Kidney tubule cell (primary cell): ENCODE data around the gene TMEM127.
"Not testable (repeated sequence)": the region's sequence is repeated elsewhere in the genome, so short reads cannot be mapped to it uniquely, and the experiment has no call there.

Experiments
- DNase-seq: peaks from one replicate; pipeline ENCODE4 v3.0.0-alpha.2; 2018; ENCODE audit warnings: low spot score

The TMEM127 gene

DNA sequence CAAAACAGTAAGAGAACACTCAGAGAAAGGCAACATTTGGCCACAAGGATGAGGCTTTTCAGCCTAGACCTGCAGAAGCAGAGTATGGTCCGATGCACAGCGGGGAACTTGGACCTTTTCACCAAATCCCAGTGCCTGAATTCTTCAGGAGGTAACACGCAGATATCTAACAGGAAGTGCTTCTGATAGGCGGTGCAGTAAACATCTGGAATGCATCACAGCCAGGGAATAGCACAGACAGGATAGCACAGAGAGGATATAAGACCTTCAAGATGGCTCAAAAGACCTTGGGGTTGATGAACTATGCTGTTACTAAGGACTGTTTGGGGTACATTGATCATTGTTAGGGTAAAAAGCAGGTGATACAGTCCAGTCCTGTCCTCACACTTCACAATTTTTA is 1.7 kb downstream of the TMEM127 start:
- no peak for DNase-seq

GRCh38 chr2:96262306-96262705 is 3.5 kb downstream of the TMEM127 start:
- DNase-seq = peak; percentile 37

GRCh38 chr2:96261328-96262003 is 4.3 kb downstream of the TMEM127 start:
- DNase-seq = no peak

DNA sequence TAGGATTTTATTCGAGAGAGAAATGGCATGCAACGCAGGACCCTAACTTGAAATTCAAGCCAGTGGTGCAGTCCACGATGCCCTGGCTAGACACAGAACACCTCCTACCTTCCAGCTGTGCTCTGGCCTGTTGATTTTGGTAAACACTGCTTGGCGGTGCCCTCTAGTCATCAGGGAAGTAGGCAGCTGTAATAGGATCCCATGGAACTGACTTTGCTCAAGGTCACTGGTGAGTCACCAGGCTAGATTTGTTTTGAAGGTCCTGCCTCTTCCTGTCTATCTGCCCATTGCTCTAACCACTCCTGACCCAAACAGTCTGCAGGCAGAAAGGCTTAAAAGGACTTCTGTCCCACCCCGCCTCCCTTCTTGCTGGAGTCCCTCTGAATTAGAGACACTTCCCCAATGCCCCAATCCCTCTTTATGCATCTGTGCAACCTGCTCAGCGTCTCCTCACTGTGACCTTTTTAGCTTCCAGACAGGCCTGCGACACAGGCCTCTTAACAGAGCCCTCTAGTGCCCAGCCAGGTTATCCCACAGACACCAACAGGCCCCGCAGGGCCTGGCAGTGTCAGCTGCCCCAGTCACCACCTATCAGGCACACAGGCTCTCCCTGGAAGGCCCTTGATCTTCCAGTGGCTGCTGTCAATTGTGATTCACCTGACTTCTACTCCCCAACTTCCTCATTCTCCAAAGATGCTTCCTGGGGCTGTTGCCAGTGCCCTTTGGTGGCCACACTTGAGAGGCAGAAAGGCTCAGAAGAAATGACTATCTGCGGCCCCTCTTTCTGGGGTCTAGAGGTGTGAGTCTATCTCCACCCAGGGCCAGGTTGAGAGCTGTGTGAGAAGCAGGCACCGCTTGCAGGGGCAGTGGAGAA is 5.2 kb downstream of the TMEM127 start:
- peak; percentile 92 for DNase-seq

DNA sequence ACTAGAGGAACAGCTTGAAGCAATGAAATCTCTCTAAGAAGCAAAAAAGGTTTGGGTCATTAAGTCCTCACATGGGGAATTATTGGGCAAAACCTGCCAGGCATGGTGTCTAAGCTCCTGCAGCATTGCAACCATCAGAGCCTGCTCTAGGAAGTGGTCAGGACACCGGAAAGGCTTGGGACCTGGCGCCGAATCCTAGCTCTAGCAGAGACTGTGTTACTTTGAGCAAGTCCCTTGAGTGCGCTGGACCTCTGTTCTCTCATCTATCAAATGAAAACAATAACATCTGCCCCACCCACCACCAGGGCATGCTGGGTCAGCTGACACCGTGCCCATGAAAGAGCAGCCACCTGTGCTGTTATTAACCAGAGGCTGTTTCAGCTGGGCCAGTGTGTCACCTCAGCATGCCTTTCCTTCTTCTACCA is 6.3 kb downstream of the TMEM127 start:
- peak; percentile 79 for DNase-seq

GRCh38 chr2:96258166-96259022 is 7.4 kb downstream of the TMEM127 start:
- no peak for DNase-seq

DNA sequence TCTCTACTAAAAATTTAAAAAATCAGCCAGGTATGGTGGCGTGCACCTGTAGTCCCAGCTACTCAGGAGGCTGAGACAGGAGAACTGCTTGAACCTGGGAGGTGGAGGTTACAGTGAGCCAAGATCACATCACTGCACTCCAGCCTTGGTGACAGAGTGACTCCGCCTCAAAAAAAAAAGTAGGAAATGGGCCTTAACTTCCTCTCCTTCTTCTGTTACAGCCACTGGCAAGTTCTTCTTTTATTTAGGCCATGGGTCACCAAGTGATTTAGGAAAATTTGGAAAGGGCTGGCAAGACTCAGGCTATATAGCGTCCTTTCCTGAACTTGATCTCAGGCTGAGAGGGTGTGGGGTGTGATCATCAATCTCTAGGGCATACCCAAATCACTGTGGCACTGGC is 8.1 kb downstream of the TMEM127 start:
- not testable (repeated sequence) for DNase-seq

- DNase-seq = no peak
Observed at GRCh38 chr2:96256611-96257113, 9.1 kb downstream of the TMEM127 start.

- no peak for DNase-seq
Observed at GRCh38 chr2:96254571-96254970, 11.2 kb downstream of the TMEM127 start.

DNA sequence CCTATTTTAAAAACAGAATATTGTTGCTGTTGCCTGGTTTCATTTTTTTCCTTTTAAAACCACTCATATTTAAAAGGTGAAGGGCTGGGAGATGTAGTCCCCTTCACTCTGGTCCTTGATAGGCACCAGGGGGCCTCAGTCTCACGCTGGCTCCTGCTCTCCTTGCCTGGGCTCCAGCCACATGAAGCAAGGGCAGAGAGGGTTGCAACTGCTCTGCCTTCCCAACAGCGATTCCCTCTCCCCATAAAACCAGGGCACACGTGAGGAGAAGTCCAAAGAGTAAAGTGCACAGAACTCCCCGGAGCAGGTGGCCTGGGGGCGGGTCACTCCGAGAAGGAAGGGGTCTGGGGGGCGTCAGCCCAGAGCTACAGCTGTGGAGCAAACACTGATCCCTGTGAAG is 12.8 kb downstream of the TMEM127 start:
- DNase-seq = no peak

GRCh38 chr2:96252526-96252925 is 13.3 kb downstream of the TMEM127 start:
- no peak for DNase-seq

DNA sequence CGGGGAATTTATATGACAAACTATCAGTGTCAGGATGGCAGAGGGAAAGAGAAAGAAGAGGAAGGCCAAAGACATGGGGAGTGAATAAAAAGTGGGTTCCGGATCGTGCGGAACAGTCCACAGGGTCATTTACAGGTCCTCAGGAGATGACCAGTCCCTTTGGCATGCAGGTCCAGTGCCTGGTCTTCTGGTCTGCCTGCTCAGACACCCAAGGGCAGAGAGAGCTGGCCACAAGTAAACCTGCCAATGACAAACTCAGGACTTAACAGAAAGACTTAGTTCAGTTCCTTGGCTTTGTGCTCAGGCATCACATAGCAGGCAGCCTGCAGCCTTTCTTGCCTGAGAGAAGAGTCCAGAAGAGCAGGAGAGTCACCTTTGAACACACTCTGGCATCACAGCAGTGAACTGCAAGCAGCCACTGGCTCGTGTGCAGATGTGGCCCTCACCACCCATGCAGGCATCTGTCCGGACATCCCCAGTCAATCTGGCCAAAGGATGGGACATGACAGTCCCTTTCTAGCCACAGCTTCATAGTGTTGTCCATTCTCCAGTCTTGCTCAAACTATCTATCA is 14.0 kb downstream of the TMEM127 start:
- DNase-seq = peak; percentile 95

- DNase-seq = no peak
Observed at GRCh38 chr2:96250188-96250587, 15.6 kb downstream of the TMEM127 start.

DNA sequence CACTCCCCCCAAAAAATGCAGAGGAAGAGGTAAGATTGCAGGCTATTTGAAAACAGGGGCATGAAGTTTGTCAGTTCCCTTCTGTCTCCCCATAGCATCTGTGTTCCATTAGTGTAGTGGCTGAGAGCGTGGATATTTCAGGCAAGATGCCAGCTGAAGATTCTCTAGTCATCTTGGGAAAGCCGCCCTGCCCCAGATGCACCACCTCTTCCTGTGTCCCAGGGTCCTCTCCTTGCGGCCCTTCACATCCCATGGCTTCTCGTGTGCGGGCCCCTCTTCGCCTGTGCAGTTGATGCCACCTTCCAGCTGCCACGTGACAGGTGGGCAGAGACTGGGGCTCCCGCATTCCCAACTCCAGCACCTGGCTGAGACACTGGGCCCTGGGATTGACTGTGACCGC is 16.1 kb downstream of the TMEM127 start:
- DNase-seq = no peak

- DNase-seq = no peak
Observed at GRCh38 chr2:96248624-96249023, 17.2 kb downstream of the TMEM127 start.

DNA sequence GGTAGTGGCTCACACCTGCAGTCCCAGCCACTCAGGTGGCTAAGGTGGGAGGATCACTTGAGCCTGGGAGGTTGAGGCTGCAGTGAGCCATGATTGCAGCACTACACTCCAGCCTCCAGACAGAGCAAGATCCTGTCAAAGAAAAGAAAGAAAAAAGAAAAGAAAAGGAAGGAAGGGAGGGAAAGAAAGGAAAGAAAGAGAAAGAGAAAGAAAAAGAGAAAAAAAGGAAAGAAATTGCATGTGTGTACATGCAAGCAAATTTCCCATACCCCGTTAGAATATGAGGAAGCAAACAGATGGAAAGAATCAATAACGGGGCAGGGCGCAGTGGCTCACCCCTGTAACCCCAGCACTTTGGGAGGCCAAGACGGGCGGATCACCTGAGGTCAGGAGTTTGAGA is 17.9 kb downstream of the TMEM127 start:
- no peak for DNase-seq

GRCh38 chr2:96247009-96247408 is 18.8 kb downstream of the TMEM127 start:
- DNase-seq = no peak

DNA sequence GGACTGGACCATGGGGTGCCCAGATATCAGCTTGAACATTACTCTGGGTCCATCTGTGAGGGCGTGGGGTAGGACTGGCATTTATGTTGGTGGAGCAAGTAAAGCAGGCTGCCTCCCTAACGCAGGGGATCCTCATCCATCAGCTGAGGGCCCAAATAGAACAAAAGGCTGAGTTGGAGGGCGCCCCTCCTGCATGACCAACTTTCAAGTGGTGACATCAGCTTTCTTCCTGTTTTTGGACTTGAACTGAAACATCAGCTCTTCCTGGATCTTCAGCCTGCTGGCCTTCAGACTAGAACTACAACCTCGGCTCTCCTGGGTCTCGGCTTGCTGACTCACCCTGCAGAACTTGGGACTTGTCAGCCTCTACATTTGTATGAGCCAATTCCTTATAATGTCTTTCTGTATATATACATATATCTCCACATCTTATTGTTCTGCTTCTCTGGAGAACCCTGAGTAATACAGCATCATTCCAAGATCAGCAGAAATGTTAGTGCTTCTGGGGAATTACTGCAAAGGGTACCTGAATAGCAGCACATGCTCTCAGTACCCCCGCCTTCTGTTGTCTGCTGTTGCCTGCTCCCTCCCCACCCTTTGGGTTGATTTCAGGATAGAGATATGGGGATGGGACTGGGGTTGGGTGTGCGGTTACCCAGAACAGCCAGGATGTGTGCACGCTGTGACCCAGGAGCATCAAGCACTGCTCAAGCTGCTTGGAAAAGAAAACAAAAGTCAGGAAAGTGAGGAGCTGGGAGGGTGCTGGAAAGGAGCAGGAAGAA is 20.0 kb downstream of the TMEM127 start:
- DNase-seq = peak; percentile 53

DNA sequence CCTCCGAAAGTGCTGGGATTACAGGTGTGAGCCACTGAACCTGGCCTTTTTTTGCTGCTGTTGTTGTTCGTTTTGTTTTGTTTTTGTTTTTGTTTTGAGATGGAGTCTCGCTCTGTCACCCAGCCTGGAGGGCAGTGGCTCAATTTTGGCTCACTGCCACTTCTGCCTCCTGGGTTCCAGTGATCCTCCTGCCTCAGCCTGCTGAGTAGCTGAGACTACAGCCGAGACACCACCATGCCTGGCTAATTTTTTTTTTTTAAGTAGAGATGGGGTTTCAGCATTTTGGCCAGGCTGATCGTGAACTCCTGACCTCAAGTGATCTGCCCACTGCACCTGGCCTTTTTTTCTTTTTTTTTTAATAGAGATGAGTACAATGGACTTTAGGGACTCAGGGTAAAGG is 22.0 kb downstream of the TMEM127 start:
- DNase-seq = no peak

GRCh38 chr2:96241900-96242611 is 23.7 kb downstream of the TMEM127 start:
- DNase-seq = peak; percentile 17
